ENCODE data around the gene DNAJC1. TPM values are rescaled to one million over a fixed set of nuclear protein-coding genes. Genes with fewer than 3 reads are reported as not detected.

DNAJC1 gene, protein sequence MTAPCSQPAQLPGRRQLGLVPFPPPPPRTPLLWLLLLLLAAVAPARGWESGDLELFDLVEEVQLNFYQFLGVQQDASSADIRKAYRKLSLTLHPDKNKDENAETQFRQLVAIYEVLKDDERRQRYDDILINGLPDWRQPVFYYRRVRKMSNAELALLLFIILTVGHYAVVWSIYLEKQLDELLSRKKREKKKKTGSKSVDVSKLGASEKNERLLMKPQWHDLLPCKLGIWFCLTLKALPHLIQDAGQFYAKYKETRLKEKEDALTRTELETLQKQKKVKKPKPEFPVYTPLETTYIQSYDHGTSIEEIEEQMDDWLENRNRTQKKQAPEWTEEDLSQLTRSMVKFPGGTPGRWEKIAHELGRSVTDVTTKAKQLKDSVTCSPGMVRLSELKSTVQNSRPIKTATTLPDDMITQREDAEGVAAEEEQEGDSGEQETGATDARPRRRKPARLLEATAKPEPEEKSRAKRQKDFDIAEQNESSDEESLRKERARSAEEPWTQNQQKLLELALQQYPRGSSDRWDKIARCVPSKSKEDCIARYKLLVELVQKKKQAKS
- 3.2 and 4.4 TPM in 2 replicates for total RNA-seq (2014; rRNA removed; shearing (Covaris generic); ENCODE audit: low replicate concordance)

DNA sequence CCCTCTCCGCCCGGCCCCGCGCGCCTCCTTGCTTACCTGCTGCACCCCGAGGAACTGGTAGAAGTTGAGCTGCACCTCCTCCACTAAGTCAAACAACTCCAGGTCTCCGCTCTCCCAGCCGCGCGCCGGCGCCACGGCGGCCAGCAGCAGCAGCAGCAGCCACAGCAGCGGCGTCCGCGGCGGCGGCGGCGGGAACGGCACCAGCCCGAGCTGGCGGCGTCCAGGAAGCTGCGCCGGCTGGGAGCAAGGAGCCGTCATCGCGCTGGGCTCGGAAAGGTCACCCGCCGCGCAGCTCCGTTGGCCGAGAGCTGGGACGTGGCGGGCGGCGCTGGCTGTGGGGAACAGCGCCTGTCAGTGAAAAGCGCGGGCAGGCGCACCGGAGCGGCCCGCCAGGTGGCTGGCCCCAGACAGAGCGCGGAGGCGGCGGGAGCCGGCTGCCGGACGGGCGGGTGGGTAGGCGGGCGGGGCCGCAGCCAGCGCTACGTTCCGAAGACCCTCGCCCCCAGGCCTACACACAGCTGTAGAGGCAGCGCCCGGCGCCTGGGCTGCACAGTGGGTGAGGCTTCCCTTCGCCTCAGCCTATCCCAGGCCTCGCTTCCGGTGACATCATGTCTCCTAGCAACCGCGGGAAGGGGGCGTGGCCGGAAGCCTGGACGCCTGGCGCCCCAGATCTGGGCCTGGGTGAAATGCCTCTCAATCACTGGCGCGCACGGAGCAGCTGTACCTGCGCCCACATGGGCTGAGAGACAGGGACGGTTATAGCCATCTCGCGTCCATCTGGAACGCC lies at the start of gene DNAJC1:
Gene DNAJC1 (minus strand): TSS at position 554 of the 787 bp plus-strand sequence. CDS start 296 bp downstream, at position 258.
- H4K20me1 ChIP-seq (ENCODE audit: insufficient read depth, low read depth, low read length): no peaks in the 10 kb centered on the region
- DNase-seq: peak; percentile 99
- H3K4me3 ChIP-seq (ENCODE audit: low read length): peak within 1 kb of the TSS; percentile 71
- H3K27me3 ChIP-seq (ENCODE audit: low read length): peaks cover 2% of the 10 kb centered on the region; the same call in 1 of the 2 replicates
- H3K27ac ChIP-seq (ENCODE audit: low read length): no peak within 1 kb of the TSS
- H3K36me3 ChIP-seq (ENCODE audit: insufficient read depth, low read length): no peaks in the 10 kb centered on the region
- H3K4me1 ChIP-seq (ENCODE audit: low read length): peaks cover 23% of the 10 kb centered on the region
- no peaks in the 10 kb centered on the region for H3K79me2 ChIP-seq (ENCODE audit: low read length)
- H3K9me3 ChIP-seq (ENCODE audit: low read length): no peaks in the 10 kb centered on the region
- H3K9ac ChIP-seq (ENCODE audit: low read length): peak within 1 kb of the TSS; percentile 65
- H2AFZ ChIP-seq (ENCODE audit: low read length): peak within 1 kb of the TSS; percentile 99
- H3K4me2 ChIP-seq (ENCODE audit: low read depth, low read length, poor library complexity, severe bottlenecking): peak within 1 kb of the TSS; percentile 90
- H3K9me2 ChIP-seq (replicated peaks; ENCODE audit: insufficient read depth, low read length): no peaks in the 10 kb centered on the region

DNA sequence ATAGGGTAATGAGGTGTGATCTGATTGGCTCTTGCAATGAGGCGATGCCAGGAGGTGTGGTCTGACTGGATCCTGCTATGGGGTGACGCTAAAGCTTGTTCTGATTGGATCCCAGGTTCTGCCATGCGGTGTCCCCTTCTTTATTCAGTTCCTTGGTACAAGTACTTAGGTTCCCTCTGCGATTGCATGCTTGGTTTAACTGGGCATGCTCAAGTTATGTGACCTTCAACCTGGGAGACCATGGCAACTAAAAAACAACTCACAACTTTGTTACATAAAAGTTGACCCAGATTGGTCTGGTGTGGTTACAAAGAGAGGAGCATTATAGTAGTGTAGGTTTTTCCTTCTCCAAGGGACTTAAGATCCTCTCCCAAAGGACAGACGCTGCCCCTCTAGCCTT lies 49.5 kb upstream of the DNAJC1 start:
- Histone ChIP-seq H3K9ac (ENCODE audit: low read length) (no peak overlapping the region), H3K36me3 (ENCODE audit: insufficient read depth, low read length) (no peaks in the 10 kb centered on the region), H4K20me1 (ENCODE audit: insufficient read depth, low read depth, low read length) (no peaks in the 10 kb centered on the region), H3K4me3 (ENCODE audit: low read length) (no peak overlapping the region), H3K4me2 (ENCODE audit: low read depth, low read length, poor library complexity, severe bottlenecking) (no peak overlapping the region), H3K27me3 (ENCODE audit: low read length) (no peaks in the 10 kb centered on the region), H3K79me2 (ENCODE audit: low read length) (no peaks in the 10 kb centered on the region), H2AFZ (ENCODE audit: low read length) (no peak overlapping the region), H3K9me3 (ENCODE audit: low read length) (0 out of 2 replicates have a peak, but pooled peaks cover 4% of the 10 kb centered on the region), H3K9me2 (replicated peaks; ENCODE audit: insufficient read depth, low read length) (no peaks in the 10 kb centered on the region), H3K27ac (ENCODE audit: low read length) (no peak overlapping the region), H3K4me1 (ENCODE audit: low read length) (no peaks in the 10 kb centered on the region)
- DNase-seq: no peak

DNA sequence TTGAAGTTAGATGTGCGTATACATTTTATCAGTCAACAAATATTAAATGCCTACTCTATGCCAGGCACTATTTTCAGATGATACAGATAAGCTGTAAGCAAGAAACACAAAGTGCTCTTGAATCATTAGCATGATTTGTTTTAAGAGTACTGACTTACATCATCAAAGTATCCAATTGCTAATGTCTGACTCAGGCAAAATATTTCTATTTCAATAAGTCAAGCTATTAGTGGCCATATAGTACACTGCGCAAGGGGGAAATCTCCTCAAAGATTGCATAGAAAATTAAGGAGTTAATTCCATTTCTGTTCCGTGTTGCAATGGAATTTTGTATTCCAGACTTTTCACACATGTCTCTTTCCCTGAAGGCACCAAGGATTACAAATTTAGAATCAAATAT lies 46.1 kb upstream of the DNAJC1 start:
- H3K36me3 ChIP-seq (ENCODE audit: insufficient read depth, low read length): no peaks in the 10 kb centered on the region
- no peaks in the 10 kb centered on the region for H3K9me2 ChIP-seq (replicated peaks; ENCODE audit: insufficient read depth, low read length)
- no peaks in the 10 kb centered on the region for H3K4me1 ChIP-seq (ENCODE audit: low read length)
- no peak overlapping the region for H3K9ac ChIP-seq (ENCODE audit: low read length)
- no peak overlapping the region for H3K27ac ChIP-seq (ENCODE audit: low read length)
- DNase-seq: no peak
- 0 out of 2 replicates have a peak, but pooled peaks cover 4% of the 10 kb centered on the region for H3K9me3 ChIP-seq (ENCODE audit: low read length)
- H2AFZ ChIP-seq (ENCODE audit: low read length): no peak overlapping the region
- H3K79me2 ChIP-seq (ENCODE audit: low read length): no peaks in the 10 kb centered on the region
- no peaks in the 10 kb centered on the region for H4K20me1 ChIP-seq (ENCODE audit: insufficient read depth, low read depth, low read length)
- H3K27me3 ChIP-seq (ENCODE audit: low read length): no peaks in the 10 kb centered on the region
- no peak overlapping the region for H3K4me3 ChIP-seq (ENCODE audit: low read length)
- H3K4me2 ChIP-seq (ENCODE audit: low read depth, low read length, poor library complexity, severe bottlenecking): no peak overlapping the region

DNA sequence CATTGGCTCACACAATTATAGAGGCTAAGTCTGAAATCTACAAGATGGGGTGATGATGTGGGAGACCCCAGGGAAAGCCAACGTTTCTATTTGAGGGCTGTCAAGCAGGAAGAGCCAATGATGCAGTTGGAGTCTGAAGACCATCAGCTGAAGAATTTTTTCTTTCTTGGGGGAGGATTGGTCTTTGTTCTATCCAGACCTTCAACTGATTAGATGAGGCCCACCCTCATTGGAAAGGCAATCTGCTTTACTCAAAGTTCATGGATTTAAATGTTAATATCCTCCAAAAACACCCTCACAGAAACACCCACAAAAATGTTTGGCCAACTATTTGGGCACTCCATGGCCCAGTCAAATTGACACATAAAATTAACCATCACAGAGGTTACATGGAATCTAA lies 44.3 kb upstream of the DNAJC1 start:
- H3K27me3 ChIP-seq (ENCODE audit: low read length): no peaks in the 10 kb centered on the region
- H3K9ac ChIP-seq (ENCODE audit: low read length): no peak overlapping the region
- H3K79me2 ChIP-seq (ENCODE audit: low read length): no peaks in the 10 kb centered on the region
- no peaks in the 10 kb centered on the region for H3K36me3 ChIP-seq (ENCODE audit: insufficient read depth, low read length)
- H2AFZ ChIP-seq (ENCODE audit: low read length): no peak overlapping the region
- no peak overlapping the region for H3K4me3 ChIP-seq (ENCODE audit: low read length)
- no peaks in the 10 kb centered on the region for H4K20me1 ChIP-seq (ENCODE audit: insufficient read depth, low read depth, low read length)
- H3K4me1 ChIP-seq (ENCODE audit: low read length): no peaks in the 10 kb centered on the region
- DNase-seq: no peak
- H3K9me3 ChIP-seq (ENCODE audit: low read length): 0 out of 2 replicates have a peak, but pooled peaks cover 3% of the 10 kb centered on the region
- no peak overlapping the region for H3K27ac ChIP-seq (ENCODE audit: low read length)
- H3K9me2 ChIP-seq (replicated peaks; ENCODE audit: insufficient read depth, low read length): no peaks in the 10 kb centered on the region
- no peak overlapping the region for H3K4me2 ChIP-seq (ENCODE audit: low read depth, low read length, poor library complexity, severe bottlenecking)

DNA sequence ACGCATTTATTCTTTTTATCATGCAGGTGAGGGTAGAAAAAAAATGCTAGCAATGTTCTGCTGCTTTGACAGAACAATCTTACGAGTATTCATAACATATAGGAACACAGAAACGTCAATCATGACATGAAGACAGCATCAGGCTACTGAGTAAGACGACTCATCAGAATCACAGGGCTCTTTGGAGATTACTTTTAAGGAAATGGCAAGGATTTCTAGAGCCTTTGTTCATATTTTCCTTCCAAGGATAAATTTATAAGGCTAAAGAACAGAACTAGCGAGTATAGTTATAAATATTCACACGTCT lies 39.8 kb upstream of the DNAJC1 start:
- H2AFZ ChIP-seq (ENCODE audit: low read length): no peak overlapping the region

DNA sequence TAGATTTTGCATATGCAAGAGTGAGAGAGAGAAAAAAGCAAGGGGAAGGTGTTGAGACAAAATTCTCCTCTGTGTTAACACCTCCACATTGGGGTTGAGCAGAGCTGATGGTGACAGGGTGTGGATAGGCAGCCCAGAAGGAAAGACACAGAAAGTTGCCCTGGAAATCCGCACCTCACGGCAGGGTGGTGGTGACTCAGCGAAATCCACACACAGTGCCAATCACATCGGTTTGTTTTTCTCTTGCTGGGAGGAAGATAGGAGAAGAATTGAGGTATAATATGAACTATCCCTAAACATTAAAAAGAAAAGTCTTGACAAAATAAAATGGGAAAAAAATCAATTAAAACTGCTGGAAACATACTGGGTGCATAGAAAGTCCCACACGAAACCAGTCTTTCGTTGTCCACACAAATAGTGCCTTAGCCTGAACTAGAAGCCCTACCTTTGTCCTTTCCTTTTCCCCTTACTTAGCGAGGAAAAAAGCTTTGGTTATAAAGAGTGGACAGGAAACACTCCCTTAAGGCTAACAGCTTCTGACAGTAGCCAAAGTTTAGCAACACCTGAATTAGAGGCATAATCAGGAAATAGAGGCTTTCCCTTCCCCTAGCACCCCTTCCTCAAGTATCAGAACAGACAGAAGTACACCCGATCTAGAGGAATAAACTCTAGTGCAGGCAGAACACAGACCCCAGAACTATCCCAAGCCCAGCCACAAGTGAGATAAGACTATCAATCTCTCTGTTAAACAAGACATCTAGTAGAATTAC lies 39.2 kb upstream of the DNAJC1 start:
- no peak overlapping the region for H3K4me3 ChIP-seq (ENCODE audit: low read length)
- H3K4me2 ChIP-seq (ENCODE audit: low read depth, low read length, poor library complexity, severe bottlenecking): no peak overlapping the region
- H2AFZ ChIP-seq (ENCODE audit: low read length): no peak overlapping the region
- H3K9me2 ChIP-seq (replicated peaks; ENCODE audit: insufficient read depth, low read length): no peaks in the 10 kb centered on the region
- no peaks in the 10 kb centered on the region for H4K20me1 ChIP-seq (ENCODE audit: insufficient read depth, low read depth, low read length)
- no peak overlapping the region for H3K27ac ChIP-seq (ENCODE audit: low read length)
- H3K27me3 ChIP-seq (ENCODE audit: low read length): no peaks in the 10 kb centered on the region
- H3K4me1 ChIP-seq (ENCODE audit: low read length): no peaks in the 10 kb centered on the region
- H3K36me3 ChIP-seq (ENCODE audit: insufficient read depth, low read length): no peaks in the 10 kb centered on the region
- H3K79me2 ChIP-seq (ENCODE audit: low read length): no peaks in the 10 kb centered on the region
- no peak overlapping the region for H3K9ac ChIP-seq (ENCODE audit: low read length)
- DNase-seq: no peak
- H3K9me3 ChIP-seq (ENCODE audit: low read length): no peaks in the 10 kb centered on the region

More for the DNA sequence above, 39.8 kb upstream of the DNAJC1 start:
- Histone ChIP-seq H4K20me1 (ENCODE audit: insufficient read depth, low read depth, low read length) (no peaks in the 10 kb centered on the region), H3K4me1 (ENCODE audit: low read length) (no peaks in the 10 kb centered on the region), H3K36me3 (ENCODE audit: insufficient read depth, low read length) (no peaks in the 10 kb centered on the region), H3K27me3 (ENCODE audit: low read length) (no peaks in the 10 kb centered on the region), H3K9me3 (ENCODE audit: low read length) (no peaks in the 10 kb centered on the region), H3K27ac (ENCODE audit: low read length) (no peak overlapping the region), H3K79me2 (ENCODE audit: low read length) (no peaks in the 10 kb centered on the region), H3K9ac (ENCODE audit: low read length) (no peak overlapping the region), H3K4me2 (ENCODE audit: low read depth, low read length, poor library complexity, severe bottlenecking) (no peak overlapping the region), H3K9me2 (replicated peaks; ENCODE audit: insufficient read depth, low read length) (no peaks in the 10 kb centered on the region), H3K4me3 (ENCODE audit: low read length) (no peak overlapping the region)
- DNase-seq: no peak

DNA sequence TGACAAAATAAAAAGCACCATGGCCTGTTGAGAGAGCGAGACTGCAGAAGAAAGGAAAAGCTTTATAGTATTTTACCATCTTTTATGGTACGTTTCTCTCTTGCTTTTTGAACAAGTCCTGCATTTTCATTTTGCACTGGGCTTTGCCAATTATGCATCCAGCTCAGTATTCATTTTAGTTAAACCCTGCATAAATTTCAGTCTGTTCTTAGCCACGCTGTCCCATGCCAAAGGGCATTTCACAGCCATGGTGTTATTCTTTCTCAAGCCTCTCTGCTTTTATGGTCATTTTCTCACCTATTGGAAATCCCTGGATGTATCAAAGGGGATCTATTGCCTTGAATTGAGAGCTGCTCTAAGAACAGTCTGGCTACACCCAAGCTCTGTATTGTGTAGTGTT lies 30.8 kb upstream of the DNAJC1 start:
- Histone ChIP-seq H2AFZ (ENCODE audit: low read length) (no peak overlapping the region), H3K27me3 (ENCODE audit: low read length) (no peaks in the 10 kb centered on the region), H3K79me2 (ENCODE audit: low read length) (no peaks in the 10 kb centered on the region), H4K20me1 (ENCODE audit: insufficient read depth, low read depth, low read length) (no peaks in the 10 kb centered on the region), H3K4me3 (ENCODE audit: low read length) (no peak overlapping the region), H3K9ac (ENCODE audit: low read length) (no peak overlapping the region), H3K36me3 (ENCODE audit: insufficient read depth, low read length) (no peaks in the 10 kb centered on the region), H3K9me3 (ENCODE audit: low read length) (no peaks in the 10 kb centered on the region), H3K4me1 (ENCODE audit: low read length) (no peaks in the 10 kb centered on the region), H3K9me2 (replicated peaks; ENCODE audit: insufficient read depth, low read length) (no peaks in the 10 kb centered on the region), H3K4me2 (ENCODE audit: low read depth, low read length, poor library complexity, severe bottlenecking) (no peak overlapping the region), H3K27ac (ENCODE audit: low read length) (no peak overlapping the region)
- DNase-seq: no peak

All from Karpas-422 (cell line).